ENCODE results near the gene CFAP299. TPM values are rescaled to one million over a fixed set of nuclear protein-coding genes. Genes with fewer than 3 reads are reported as not detected.

Gene CFAP299
- total and polyA plus RNA-seq, 2 of the 8 experiments (the other 6 are each of a cell fraction or from before 2014, with no cell fraction given) = not detected

- TF ChIP-seq CTBP2 (IDR thresholded peaks at IDR 0.05; ENCODE audit: borderline replicate concordance, insufficient read depth, insufficient read length, low read length) (no peak), SIX5 (IDR thresholded peaks at IDR 0.05; ENCODE audit: low read depth, low read length) (no peak), SRF (IDR thresholded peaks at IDR 0.05; ENCODE audit: low read depth, low read length) (no peak), POLR2AphosphoS5 (IDR thresholded peaks at IDR 0.05; ENCODE audit: low read depth, low read length) (no peak), EZH2 (IDR thresholded peaks at IDR 0.05; ENCODE audit: low read depth, low read length, severe bottlenecking) (no peak), HDAC6 (IDR thresholded peaks at IDR 0.05; ENCODE audit: low read depth, low read length) (no peak), HDAC2 (IDR thresholded peaks at IDR 0.05; ENCODE audit: borderline replicate concordance in 1 of 2, low read depth in 2 of 2, low read length in 2 of 2) (no peak), BRCA1 (IDR thresholded peaks at IDR 0.05; ENCODE audit: low read depth, low read length) (no peak), CBX8 (IDR thresholded peaks at IDR 0.05; ENCODE audit: borderline replicate concordance, low read depth, low read length) (no peak)
These were observed 52.7 kb downstream of the CFAP299 start (continued) for GRCh38 chr4:80388284-80388607.
